Measurements from ENCODE around the gene RSF1. TPM values are rescaled to one million over a fixed set of nuclear protein-coding genes. Genes with fewer than 3 reads are reported as not detected.

The RSF1 gene
- total and polyA plus RNA-seq, 2 donors from 2014 or later: 7.9 to 71.9 TPM

DNA sequence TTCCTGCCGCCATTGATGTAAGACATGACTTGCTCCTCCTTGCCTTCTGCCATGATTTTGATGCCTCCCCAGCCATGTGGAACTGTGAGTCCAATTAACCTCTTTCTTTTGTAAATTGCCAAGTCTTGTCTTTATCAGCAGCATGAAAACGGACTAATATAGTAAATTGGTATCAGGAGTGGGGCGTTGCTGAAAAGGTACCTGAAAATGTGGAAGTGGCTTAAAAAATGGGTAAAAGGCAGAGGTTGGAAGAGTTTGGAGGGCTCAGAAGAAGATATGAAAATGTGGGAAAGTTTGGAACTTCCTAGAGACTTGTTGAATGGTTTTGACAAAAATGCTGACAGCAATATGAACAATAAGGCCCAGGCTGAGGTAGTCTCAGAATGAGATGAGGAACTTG, 89.7 kb downstream of the RSF1 start:
- Histone ChIP-seq H3K36me3 (ENCODE audit: control insufficient read depth in 2 of 3, insufficient read depth in 3 of 3, low read length in 3 of 3) (peaks cover 0 to 7% (median 4%) of the 10 kb centered on the region in 3 donors), H3K27ac (ENCODE audit: low read depth in 2 of 2, low read length in 2 of 2) (no peak overlapping the region), H3K9me3 (ENCODE audit: control insufficient read depth in 2 of 3, insufficient read depth in 1 of 3, low read length in 3 of 3) (peaks cover 0 to 6% (median 2%) of the 10 kb centered on the region in 3 donors), H3K27me3 (ENCODE audit: control insufficient read depth, insufficient read depth, low read length) (no peaks in the 10 kb centered on the region), H3K4me1 (ENCODE audit: control insufficient read depth in 2 of 3, insufficient read depth in 2 of 3, low read depth in 1 of 3, low read length in 3 of 3) (no peaks in the 10 kb centered on the region), H3K9ac (ENCODE audit: low read length in 3 of 3) (no peak overlapping the region), H3K4me3 (ENCODE audit: low read length in 3 of 3) (no peak overlapping the region)
- no peak for DNase-seq
- intact Hi-C loops (cut with DNase I): no loop called here
- FAIRE-seq: no peak
- TF ChIP-seq, protein P1, sequence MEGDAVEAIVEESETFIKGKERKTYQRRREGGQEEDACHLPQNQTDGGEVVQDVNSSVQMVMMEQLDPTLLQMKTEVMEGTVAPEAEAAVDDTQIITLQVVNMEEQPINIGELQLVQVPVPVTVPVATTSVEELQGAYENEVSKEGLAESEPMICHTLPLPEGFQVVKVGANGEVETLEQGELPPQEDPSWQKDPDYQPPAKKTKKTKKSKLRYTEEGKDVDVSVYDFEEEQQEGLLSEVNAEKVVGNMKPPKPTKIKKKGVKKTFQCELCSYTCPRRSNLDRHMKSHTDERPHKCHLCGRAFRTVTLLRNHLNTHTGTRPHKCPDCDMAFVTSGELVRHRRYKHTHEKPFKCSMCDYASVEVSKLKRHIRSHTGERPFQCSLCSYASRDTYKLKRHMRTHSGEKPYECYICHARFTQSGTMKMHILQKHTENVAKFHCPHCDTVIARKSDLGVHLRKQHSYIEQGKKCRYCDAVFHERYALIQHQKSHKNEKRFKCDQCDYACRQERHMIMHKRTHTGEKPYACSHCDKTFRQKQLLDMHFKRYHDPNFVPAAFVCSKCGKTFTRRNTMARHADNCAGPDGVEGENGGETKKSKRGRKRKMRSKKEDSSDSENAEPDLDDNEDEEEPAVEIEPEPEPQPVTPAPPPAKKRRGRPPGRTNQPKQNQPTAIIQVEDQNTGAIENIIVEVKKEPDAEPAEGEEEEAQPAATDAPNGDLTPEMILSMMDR (IDR thresholded peaks at IDR 0.05; ENCODE audit: borderline replicate concordance, extremely low read depth, insufficient read depth): no peak

DNA sequence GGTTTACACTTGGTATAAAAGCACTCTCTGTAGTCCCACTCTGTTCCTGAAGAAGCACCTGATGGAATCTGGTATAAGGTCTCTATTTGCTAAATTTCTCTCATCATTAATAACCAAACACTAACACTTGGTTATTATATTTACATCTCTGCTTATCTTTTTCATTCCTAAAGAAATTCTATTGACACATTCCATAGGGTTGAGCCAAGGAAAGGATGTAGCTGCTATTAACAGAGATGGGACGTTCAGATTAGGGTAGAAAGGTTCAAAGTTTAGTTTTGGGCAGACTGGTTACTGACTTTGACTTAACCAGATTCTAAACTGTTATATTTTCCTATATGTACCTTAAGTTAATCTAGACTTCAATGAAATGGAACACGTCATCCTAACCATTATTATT, 91.5 kb downstream of the RSF1 start:
- DNase-seq: no peak
- Histone ChIP-seq H3K27me3 (ENCODE audit: control insufficient read depth, insufficient read depth, low read length) (no peaks in the 10 kb centered on the region), H3K4me3 (ENCODE audit: low read length in 3 of 3) (no peak overlapping the region), H3K4me1 (ENCODE audit: control insufficient read depth in 2 of 3, insufficient read depth in 2 of 3, low read depth in 1 of 3, low read length in 3 of 3) (no peaks in the 10 kb centered on the region), H3K9ac (ENCODE audit: low read length in 3 of 3) (no peak overlapping the region), H3K9me3 (ENCODE audit: control insufficient read depth in 2 of 3, insufficient read depth in 1 of 3, low read length in 3 of 3) (peaks cover 0 to 6% (median 2%) of the 10 kb centered on the region in 3 donors), H3K27ac (ENCODE audit: low read depth in 2 of 2, low read length in 2 of 2) (no peak overlapping the region), H3K36me3 (ENCODE audit: control insufficient read depth in 2 of 3, insufficient read depth in 3 of 3, low read length in 3 of 3) (peaks cover 0 to 13% (median 8%) of the 10 kb centered on the region in 3 donors)
- no peak for FAIRE-seq
- TF ChIP-seq, protein P1 (IDR thresholded peaks at IDR 0.05; ENCODE audit: borderline replicate concordance, extremely low read depth, insufficient read depth): no peak
- intact Hi-C loops (cut with DNase I): no loop called here

DNA sequence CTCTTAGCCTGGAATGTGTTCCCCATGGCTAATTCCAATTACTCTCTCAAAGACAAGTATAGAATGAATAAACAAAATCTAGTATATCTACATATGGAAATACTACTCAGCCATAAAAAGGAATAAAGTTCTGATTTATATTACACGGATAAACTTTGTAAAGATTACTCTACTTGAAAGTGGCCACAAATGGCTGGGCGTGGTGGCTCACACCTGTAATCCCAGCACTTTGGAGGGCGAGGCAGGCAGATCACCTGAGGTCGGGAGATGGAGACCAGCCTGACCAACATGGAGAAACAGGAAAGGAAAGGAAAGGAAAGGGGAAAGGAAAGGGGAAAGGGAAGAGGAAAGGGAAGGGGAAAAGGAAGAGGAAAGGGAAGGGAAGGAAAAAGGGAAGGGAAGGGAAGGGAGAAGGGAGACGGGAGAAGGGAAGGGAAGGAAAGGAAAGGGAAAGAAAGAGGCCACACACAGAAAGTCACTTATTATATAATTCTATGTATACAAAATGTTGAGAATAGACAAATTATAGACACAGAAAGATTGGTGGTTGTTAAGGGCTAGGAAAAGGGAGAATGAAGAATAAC, 92.2 kb downstream of the RSF1 start:
- no peak for FAIRE-seq
- no peak for DNase-seq
- intact Hi-C loops (cut with DNase I): no loop called here

More for the DNA sequence above, 92.2 kb downstream of the RSF1 start:
- Histone ChIP-seq H3K9me3 (ENCODE audit: control insufficient read depth in 2 of 3, insufficient read depth in 1 of 3, low read length in 3 of 3) (peaks cover 0 to 6% (median 2%) of the 10 kb centered on the region in 3 donors), H3K4me1 (ENCODE audit: control insufficient read depth in 2 of 3, insufficient read depth in 2 of 3, low read depth in 1 of 3, low read length in 3 of 3) (no peaks in the 10 kb centered on the region), H3K4me3 (ENCODE audit: low read length in 3 of 3) (no peak overlapping the region), H3K36me3 (ENCODE audit: control insufficient read depth in 2 of 3, insufficient read depth in 3 of 3, low read length in 3 of 3) (peaks cover 0 to 9% (median 6%) of the 10 kb centered on the region in 3 donors), H3K27me3 (ENCODE audit: control insufficient read depth, insufficient read depth, low read length) (no peaks in the 10 kb centered on the region), H3K9ac (ENCODE audit: low read length in 3 of 3) (no peak overlapping the region), H3K27ac (ENCODE audit: low read depth in 2 of 2, low read length in 2 of 2) (no peak overlapping the region)
- TF ChIP-seq, protein P1 (IDR thresholded peaks at IDR 0.05; ENCODE audit: borderline replicate concordance, extremely low read depth, insufficient read depth): no peak

Data from kidney (tissue), 14 donors.